ENCODE results near the gene SNRPB2.

Gene SNRPB2

GRCh38 chr20:16781496-16781895 is 51.7 kb downstream of the SNRPB2 start:
- TF ChIP-seq, protein P1, sequence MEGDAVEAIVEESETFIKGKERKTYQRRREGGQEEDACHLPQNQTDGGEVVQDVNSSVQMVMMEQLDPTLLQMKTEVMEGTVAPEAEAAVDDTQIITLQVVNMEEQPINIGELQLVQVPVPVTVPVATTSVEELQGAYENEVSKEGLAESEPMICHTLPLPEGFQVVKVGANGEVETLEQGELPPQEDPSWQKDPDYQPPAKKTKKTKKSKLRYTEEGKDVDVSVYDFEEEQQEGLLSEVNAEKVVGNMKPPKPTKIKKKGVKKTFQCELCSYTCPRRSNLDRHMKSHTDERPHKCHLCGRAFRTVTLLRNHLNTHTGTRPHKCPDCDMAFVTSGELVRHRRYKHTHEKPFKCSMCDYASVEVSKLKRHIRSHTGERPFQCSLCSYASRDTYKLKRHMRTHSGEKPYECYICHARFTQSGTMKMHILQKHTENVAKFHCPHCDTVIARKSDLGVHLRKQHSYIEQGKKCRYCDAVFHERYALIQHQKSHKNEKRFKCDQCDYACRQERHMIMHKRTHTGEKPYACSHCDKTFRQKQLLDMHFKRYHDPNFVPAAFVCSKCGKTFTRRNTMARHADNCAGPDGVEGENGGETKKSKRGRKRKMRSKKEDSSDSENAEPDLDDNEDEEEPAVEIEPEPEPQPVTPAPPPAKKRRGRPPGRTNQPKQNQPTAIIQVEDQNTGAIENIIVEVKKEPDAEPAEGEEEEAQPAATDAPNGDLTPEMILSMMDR (IDR thresholded peaks at IDR 0.05; ENCODE audit: extremely low read depth, missing control alignments) = no peak
- no peak for DNase-seq (ENCODE audit: low spot score)

GRCh38 chr20:16785226-16785625 is 55.4 kb downstream of the SNRPB2 start:
- TF ChIP-seq, protein P1 (IDR thresholded peaks at IDR 0.05; ENCODE audit: extremely low read depth, missing control alignments) = no peak
- no peak for DNase-seq (ENCODE audit: low spot score)
